GM19025 (cell line): ENCODE measurements around the gene ANKH.

Source experiments
- ATAC-seq: cut with Tn5 transposase; IDR thresholded peaks from one replicate; pipeline ENCODE4 v1.9.1; 2021; ENCODE audit warnings: mild to moderate bottlenecking, low read depth, moderate library complexity; ENCODE audit not compliant: unreplicated experiment

Gene ANKH

DNA sequence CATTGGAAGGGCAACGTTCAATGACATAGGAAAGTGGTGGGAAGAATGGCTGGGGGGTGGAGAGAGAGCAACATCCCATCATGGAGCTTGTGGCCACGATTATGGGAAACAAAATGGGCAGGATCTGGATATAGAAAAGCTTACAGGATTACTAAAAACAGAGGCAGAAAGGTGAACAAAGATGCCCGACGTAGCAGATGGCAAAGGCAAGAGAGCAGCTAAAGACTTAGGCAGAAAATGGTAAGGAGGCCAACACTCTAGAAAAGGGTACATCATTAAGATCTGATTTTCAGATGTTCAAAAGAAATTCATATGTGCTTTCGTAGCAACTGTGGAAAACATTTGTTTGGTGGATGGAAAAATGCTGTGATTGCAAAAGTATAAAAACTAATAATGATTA lies 104.5 kb downstream of the ANKH start:
- ATAC-seq: no peak

DNA sequence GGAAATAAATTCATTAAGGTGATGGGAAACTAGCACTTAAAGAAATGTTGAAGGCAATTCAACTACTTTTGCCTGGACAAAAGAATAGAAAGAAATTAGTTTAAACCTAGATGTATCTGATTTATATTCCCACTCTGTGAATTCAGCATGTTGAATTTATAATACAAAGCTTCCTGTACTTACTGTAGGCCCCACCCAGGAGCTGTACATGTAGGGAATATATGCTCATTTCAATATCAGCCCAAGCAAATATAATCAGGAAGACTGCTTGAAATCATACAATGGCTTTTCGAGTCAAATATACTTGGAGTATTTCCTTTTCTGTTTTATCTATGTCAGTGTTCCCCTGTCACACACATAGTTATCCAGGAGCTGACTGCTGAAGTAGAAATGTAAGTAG lies 105.0 kb downstream of the ANKH start:
- ATAC-seq: no peak

DNA sequence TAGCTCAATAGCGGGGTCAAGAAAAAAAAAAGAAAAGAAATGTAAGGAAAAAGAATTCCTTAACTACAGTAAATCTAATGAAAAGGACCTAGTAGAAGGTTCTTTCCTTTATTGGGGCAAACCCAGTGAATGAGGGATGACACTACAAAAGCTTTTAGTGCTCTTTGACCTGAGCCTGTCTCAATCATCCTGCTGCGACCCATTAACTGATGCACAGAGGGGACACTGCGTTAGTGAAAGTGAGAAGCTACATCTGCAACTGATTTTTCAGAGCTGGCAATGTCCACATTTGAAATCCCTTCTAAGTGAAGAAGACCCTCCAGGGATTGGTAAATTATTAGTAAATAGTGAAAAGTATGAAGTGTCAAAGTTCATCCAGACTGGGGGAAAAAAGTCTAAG lies 106.0 kb downstream of the ANKH start:
- no peak for ATAC-seq

DNA sequence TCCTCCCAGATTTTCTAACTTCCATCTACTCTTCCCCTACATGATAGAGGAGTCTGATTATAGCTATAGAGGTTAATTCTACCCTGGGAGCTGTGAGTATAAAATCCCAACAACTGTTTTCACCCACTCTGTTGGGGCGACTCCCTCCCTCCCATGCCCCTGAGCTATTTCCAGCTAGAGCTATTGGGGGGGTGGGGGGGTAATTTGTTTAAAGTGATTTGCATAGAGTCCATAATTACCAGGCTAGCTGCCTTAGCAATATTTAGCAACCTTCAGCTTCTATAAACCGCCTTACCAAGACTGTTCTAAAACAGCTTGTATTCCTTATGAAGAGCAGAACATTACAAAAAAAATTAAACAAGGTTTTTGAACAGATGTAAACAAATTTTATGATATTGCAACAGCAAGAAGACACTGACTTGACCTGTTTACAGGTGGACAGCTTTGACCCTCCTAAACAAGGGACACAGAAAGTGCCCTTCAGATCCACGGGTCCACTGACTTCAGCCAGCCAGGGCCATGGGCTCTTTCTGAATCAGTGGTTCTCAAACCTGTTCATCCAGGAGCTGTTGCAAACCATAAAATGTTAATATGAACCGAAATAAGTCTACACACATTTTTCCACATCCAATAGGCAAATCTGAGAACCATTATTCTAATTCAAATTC lies 108.9 kb downstream of the ANKH start:
- no peak for ATAC-seq

DNA sequence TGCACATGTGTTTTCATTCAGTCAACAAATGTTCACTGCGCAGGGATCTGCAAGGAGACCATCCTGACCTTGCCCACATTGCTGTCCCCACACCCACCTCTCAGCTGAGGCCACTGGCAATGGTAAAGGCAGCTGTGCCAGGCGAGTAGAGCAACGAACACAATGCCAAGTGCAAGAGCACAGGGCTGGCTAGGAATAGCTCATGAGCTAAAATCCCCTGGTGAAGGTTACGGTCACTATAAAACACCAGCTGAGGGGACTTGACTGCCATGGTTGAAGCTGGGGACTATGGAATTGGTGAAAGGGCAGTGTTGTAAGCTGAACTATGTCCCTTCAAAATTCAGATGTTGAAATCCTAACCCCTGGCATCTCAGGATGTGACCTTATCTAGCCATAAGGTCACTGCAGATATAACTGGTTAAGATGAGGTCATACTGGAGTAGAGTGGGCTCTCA lies 111.0 kb downstream of the ANKH start:
- ATAC-seq: no peak

DNA sequence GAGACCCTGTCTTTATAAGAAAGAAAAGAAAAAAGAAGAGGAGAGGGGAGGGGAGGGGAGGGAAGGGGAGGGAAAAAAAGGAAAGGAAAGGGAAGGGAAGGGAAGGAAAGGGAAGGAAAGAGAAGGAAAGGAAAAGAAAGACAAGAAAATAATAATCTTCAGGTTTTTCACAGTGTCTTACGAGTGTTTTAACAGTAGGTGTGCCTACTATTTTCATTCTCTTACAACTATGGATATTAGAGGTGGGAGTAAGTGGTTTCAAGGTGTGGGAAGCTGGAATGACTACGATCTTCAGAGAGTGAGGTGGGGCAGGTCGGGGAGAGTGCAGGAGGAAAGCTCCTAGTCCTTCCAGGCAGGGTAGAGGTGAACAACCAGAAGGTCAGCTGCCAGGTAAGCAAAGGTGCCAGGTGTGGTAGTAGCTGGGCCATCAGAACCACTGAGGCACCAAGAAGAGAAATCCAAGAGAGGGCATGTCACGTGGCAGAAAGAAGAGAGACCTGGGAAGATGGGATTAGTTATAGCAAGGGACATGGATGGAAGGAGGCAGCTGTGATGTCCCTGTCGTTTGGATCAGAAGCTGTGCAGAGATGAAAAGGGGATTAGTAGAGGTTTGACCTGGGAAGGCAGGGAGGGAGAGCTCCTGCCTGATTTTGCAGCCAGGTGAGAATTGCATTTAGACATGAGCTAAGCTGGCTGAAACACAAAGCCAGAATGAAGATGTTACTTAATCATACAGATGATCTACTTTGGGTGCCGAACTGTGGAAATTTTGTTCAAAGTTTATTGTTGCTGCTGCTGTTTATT lies 111.6 kb downstream of the ANKH start:
- ATAC-seq: no peak

DNA sequence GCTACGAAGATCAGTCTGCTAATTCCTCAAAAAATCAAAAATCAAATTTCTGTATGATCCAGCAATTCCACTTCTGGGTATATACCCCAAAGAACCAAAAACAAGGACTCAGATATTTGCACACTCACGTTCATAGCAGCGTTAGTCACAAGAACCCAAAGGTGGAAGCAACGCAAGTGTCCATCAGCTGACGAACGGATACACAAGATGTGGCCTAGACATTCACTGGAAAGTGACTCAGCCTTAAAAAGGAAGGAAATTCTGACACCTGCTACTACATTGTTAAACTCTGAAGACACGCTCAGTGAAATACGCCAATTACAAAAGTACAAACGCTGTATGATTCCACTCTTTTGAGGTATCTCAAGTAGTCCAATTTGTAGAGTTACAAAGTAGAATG lies 113.7 kb downstream of the ANKH start:
- no peak for ATAC-seq

DNA sequence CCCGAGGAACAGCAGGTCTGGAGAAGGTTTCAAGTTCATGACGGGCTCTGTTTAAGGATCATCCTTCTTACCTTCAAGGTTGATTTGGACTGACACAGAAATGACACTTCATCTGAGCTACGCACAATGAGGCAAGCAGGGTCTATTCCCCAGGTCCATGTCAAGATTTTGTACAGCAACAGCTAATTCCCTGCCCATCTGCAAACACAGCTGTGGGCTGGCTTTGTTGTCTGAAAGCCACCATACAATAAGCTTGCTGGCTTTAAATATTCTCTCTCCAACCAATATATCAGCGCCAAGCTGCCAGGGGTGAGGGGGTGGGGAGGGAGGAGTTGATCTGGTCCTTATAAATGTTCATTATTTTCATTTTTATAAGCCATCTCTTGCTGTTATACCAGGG lies 115.1 kb downstream of the ANKH start:
- no peak for ATAC-seq

DNA sequence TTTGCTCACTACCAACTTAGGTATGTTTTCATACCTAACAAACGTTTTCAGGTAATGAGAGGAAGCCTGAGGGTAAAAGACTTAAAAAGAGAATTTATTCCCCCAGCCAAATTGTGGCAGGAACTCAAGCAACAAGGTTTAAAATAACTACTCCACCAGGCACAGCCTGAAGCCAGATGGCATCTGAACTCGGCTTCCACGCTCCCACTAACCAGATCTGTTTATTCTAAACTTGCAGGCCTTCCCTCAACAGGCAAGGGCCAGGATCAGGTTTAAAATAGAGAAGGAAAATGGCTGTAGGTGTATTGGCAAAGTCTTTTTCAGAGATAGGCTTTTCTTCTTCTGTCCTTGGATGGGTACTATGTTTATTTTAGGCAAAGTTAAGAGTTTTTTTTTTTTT lies 117.6 kb downstream of the ANKH start:
- ATAC-seq: no peak

DNA sequence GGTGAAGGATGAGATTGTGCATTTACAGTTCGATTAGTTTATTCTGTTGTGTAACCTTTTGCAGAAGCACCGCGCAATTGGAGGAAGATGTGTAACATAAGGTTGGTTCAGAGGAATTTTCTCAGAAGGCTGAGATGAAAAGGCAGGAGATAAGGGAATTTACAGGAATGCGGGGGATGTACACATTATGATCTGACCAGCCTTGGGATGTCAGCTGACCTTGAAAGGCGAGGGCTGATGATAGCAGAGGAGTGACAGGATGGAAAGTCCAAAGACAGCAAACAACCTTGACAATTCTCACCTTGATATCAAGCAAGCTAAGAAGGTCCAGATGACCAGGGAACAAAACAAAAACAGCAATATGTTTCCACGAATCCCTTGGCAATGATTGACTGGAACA lies 118.3 kb downstream of the ANKH start:
- no peak for ATAC-seq

DNA sequence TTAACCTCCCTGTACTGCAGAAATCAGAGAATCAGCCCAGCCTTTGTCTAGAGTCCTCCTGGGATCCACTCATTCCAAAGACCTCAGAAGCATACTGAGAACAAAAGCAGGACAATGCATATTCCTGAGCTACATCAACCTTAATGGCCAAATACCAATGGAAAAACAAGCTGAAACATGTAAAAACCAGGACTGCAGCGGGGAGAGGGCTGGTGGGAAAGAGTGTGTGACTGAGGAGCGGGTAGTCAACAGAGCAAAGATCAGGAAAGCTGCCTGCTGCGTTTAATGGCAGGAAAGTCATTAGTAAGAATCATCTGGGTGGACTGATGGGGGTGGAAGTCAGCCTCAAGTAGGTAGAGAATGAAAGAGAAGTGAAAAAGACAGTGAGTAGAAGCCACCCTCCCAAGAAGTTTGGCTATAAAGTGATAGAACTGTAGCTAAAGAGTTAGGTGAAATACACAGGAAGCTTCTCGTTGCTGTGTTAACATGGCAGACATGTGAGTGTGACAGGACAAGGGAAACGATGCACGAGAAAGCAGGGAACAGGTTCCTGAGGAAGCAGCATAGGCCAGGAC lies 119.0 kb downstream of the ANKH start:
- no peak for ATAC-seq

DNA sequence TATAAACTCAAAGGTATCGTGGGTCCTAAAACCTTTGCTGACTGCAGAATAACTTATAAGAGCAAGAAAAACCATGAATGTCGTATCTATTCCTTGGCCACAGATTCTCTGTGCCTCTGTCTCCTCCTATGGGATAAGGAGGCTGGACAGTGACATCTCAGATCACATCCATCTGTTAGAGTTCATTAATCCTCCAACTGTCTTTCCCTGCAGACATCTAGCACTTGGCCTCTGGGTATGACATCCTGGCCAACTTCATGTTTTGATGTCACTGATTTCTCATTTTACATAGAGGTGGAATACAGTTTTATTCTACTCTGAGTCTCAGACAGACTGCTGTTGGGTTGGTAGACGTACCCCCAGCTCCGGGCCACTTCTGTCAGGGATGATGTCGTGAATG lies 120.9 kb downstream of the ANKH start:
- ATAC-seq: no peak

DNA sequence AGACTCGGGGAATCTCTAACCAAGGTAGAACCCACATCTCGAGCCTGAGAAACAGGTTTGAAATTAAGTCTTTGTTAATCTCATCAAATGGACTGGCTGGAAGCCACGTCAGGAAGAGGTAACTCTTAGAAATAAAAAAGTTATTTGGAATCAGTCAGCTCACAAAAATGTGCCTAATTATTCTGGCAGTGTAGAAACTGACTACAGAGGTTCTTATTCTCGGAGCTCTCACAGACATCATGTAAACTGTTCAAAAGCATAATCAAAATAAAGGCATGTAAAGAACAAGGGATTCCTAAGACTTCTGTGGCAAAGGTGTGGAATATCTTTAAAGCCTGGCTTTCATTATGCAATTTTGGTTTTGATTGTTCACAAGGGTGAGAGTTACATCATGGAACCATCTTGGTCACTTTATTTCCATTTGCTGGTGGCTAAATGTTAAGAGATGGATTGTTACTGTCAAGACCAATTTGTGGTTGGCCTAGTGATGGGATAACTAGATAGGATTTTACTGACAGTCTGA lies 121.9 kb downstream of the ANKH start:
- ATAC-seq: no peak

DNA sequence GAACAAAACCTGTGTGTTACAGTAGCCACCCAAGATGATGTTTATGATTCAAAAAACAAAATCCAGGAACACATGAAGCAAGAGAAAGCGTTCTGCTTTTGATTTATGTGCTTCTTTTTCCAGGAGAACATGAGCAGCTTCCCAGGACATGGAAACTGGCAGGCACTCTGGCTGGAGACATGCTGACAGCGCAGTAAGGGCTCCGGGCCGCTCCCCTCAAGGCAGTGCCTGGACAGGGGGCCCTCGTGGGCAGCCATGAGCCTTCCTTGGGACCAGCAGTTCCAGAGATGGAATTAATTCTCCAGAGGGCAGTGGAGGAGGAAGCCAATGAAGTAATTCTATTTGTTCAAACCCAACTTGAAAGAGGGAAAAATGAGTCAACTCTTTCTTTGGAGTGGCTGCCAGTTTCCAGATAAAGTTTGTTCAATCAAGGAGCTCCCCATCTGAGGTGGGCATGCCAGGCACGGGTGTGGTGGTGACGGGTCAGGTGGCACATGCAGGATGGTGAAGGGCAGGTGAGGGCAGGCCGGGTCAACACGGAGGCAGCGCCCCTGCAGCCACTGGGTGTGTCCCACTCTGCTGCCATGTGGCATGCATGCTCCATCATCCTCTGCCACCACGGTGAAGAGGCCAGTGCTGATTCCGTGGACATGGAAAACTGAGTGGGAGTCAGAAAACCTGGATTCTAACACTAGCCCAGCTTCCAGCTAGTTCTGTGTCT lies 123.2 kb downstream of the ANKH start:
- ATAC-seq: no peak

DNA sequence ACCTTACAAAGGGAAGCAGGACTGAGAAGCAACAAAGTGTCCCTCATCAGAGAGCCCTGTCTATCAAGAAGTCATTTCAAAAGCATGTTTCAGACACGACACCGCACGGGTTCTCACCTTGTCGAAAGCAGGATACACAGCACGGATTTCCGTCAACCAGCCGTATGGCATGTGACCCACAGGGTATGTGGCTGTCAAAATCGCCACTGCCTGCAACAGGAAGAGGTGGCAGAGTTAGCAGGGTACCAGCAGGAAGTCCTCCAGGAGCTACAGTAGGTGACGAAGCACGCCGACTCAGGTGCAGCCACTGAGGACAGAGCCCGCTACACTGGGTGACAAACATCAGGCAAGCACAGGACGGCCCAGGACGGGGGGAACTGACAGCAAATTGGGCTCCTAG lies 125.8 kb downstream of the ANKH start:
- ATAC-seq: no peak

DNA sequence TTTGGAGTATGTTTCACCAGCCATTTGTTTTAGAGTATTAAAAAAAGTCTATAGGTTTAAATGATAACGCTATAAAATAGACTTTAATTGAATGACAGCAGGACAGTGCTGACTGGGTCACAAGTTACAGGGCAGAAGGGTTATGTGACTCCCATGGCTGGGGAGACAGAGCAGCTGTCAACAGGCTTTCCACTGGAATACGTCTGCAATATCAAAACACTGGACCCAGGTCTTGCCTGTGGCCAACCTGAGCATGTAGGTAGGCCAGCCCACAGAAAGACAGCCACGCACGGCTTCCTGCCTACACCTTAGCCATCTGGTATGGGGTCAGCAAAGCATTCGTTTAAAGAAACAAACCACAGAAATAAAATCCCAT lies 126.4 kb downstream of the ANKH start:
- ATAC-seq: no peak

DNA sequence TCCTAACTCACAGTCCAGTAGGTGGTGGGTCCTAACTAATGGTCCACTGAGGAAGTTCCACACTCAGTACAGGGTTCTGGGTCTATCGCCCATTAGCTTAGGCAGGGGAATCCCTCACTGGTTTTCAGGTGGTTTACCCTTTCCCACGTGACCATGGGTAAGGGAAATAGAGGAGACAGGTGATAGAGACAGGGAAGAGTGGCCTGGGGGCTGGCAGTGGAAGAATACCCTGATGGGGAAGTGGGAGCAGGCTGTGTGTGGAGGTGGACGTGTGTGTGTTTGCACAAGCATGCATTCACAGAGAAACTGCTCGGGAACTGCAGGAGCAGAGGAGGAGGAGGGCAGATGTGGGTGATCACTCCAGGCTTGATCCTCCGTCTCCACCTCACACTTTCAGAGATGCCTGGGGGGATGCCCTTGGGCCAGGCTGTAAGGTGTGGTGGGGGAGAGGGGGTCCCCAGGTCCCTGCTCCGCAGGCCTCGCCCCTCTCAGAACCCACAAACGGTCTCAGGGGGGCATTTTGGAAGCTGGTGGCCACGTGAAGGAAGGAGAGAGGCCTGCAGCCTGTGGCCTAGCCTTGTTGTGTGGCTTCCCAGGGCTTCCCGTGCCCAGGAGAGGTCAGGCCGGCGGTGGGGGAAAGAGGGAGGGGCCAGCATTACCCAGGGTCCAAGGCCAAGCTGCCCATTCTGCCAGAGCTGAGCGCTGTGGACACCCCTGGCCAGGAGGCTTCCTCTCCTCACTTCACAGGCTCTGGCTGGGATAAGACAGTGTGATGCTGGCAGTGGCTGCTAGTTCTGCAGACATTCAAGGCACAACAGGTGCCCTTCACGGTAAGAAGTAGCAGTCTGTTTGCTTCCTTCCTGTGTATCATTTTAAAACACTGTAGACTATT lies 127.0 kb downstream of the ANKH start:
- ATAC-seq: no peak

DNA sequence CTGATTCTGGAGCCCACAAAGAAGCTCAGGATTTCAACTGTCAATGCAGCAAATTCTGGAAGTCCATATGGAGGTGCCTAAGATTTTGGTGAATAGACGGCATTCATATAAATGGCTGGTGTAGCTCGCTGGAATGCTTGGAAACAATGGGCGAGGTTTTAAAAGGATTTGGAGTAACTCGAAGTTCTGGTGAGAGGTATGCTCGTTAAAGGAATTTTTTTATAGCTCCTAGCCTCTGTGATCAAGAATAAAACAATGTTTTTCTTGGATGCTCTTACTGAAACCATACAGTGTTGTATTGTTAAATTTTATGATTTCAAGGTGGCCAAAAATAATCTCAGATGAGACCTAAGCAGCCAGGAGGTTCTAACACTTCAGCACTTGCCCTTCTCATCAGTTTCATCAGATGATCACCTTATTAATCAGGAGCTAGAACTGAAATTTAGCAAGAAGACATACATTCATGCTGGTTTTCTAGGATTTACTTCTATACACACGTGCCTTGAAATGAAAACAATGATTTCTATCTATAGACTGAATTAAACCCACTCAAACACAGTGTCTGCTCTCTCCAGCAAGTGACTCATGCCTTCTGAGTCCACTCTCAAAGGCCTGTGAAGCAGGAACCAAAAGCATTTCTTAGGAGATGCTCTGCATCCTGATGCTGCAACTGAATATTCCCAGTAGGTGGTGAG lies 127.8 kb downstream of the ANKH start:
- no peak for ATAC-seq

DNA sequence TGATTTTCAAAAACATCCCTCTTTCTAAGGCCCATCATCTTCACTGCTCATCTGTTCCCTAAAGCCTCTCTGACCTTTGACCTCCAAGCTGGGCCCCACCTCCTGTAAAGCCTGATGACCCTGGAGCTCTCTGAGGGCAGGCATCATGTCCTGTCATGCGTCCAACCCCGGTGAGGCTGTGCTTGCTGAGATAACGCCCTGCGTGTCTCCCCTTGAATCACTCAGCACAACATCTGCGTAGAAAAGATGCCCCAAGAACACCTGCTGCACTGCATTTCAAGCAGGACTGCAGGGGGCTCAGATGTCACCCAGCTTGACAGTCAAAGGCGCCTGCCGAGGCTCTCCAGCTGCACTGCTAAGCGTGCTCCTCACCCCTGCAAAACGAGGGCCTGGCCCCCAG lies 129.1 kb downstream of the ANKH start:
- ATAC-seq: no peak
